Measurements from ENCODE around the gene PRSS12.

GRCh38 chr4:118325431-118325830 is 27.4 kb downstream of the PRSS12 start:
- TF ChIP-seq CTCF (IDR thresholded peaks at IDR 0.05; ENCODE audit: low read length), result no peak
- no peak for TF ChIP-seq EZH2 (IDR thresholded peaks at IDR 0.05; ENCODE audit: borderline replicate concordance, low read length)

Measured in OCI-LY1 (cell line).